Esophagus squamous epithelium (tissue), 5 donors: ENCODE results near the gene USP35. TPM values are rescaled to one million over a fixed set of nuclear protein-coding genes. Genes with fewer than 3 reads are reported as not detected.

Source experiments
- DNase-seq: peaks from one replicate; lab custom pipeline; 2025; lab: John Stamatoyannopoulos, UW
- H3K27ac ChIP-seq, 4 donors: fragments of 200-600 bp; sonication (generic); one replicate each; pipeline ENCODE4 v1.5.1; 2016 to 2019; ENCODE audit warnings: mild to moderate bottlenecking in 1 of 4
- H3K27me3 ChIP-seq, 4 donors: fragments of 200-600 bp; sonication (generic); 1 replicate in 3 of 4; 2 replicates in 1 of 4; pipeline versions ENCODE4 v1.5.1 to v1.6.0; 2017 to 2021; ENCODE audit warnings: antibody characterized with exemption in 1 of 4
- H3K36me3 ChIP-seq, 3 donors: fragments of 200-600 bp; sonication (generic); one replicate each; pipeline ENCODE4 v1.5.1; 2016 to 2019
- H3K4me1 ChIP-seq, 3 donors: fragments of 200-600 bp; sonication (generic); one replicate each; pipeline ENCODE4 v1.5.1; 2017 to 2019
- H3K4me3 ChIP-seq, 4 donors: fragments of 200-600 bp; sonication (generic); 1 replicate in 3 of 4; 2 replicates in 1 of 4; pipeline ENCODE4 v1.5.1; 2016 to 2019; ENCODE audit warnings: mild to moderate bottlenecking in 2 of 4, moderate library complexity in 1 of 4
- H3K9me3 ChIP-seq, 3 donors: fragments of 200-600 bp; sonication (generic); one replicate each; pipeline ENCODE4 v1.5.1; 2016 to 2019
- CTCF ChIP-seq, 6 experiments: fragments of 450-650 bp in 4 of 6; fragments of 200-600 bp in 2 of 6; sonication (generic) in 2 of 6; IDR thresholded peaks; one replicate each; pipeline ENCODE4 v1.5.1; 2016 to 2019; ENCODE audit warnings: antibody characterized with exemption in 6 of 6, mild to moderate bottlenecking in 4 of 6, moderate library complexity in 4 of 6
- POLR2A ChIP-seq, 4 donors: fragments of 450-650 bp; IDR thresholded peaks; one replicate each; pipeline ENCODE4 v1.6.1; 2017; ENCODE audit warnings: antibody characterized with exemption in 4 of 4, mild to moderate bottlenecking in 4 of 4, moderate library complexity in 3 of 4
- WGBS, 2 donors: methylation state at CpG; one replicate each; pipeline ENCODE4 v1.1.5; 2018; 5-methylcytosine and 5-hydroxymethylcytosine counted together
- intact Hi-C: fragments of 100-400 bp; cut with DNase I; formaldehyde crosslinking; loops from one replicate; pipeline ENCODE4 v1.15.0; 2022
- total RNA-seq, 4 donors: library from RNA; depleted of rRNA; stranded (reverse); fragments of >200 nt; gene quantifications; one replicate each; pipeline ENCODE4 v1.1.0, GENCODE V29; 2016
- donor health status: DM: yes; HTN: yes; CAD: no.

USP35 gene
- total RNA-seq, 4 donors from 2014 or later: 4.5 to 7.0 (median 6.1) TPM

GRCh38 chr11:78259777-78260487 lies 71.2 kb downstream of the USP35 start:
- Histone ChIP-seq H3K27me3 (no peaks in the 10 kb centered on the region), H3K4me3 (no peak overlapping the region), H3K36me3 (no peaks in the 10 kb centered on the region), H3K9me3 (no peaks in the 10 kb centered on the region), H3K4me1 (peaks cover 0 to 22% (median 11%) of the 10 kb centered on the region in 3 donors), H3K27ac (no peak overlapping the region)
- intact Hi-C loops: no loop called here
- 80 to 82% methylated on average over 8 of the region's 8 CpGs for WGBS, 2 donors
- no peak for DNase-seq
- TF ChIP-seq POLR2A (IDR thresholded peaks at IDR 0.05) (no peak), CTCF (IDR thresholded peaks at IDR 0.05) (no peak)

GRCh38 chr11:78261367-78261766 lies 72.6 kb downstream of the USP35 start:
- 65 to 86% methylated on average over 4 of the region's 4 CpGs for WGBS, 2 donors
- DNase-seq: no peak

GRCh38 chr11:78261828-78262227 lies 73.1 kb downstream of the USP35 start:
- H3K27ac ChIP-seq: no peak overlapping the region
- H3K4me3 ChIP-seq: no peak overlapping the region
- DNase-seq: no peak
- no peaks in the 10 kb centered on the region for H3K9me3 ChIP-seq
- TF ChIP-seq POLR2A (IDR thresholded peaks at IDR 0.05): no peak
- TF ChIP-seq CTCF (IDR thresholded peaks at IDR 0.05): no peak
- intact Hi-C loops: no loop called here
- H3K36me3 ChIP-seq: no peaks in the 10 kb centered on the region
- H3K27me3 ChIP-seq: no peaks in the 10 kb centered on the region
- 88 to 90% methylated on average over 4 of the region's 4 CpGs for WGBS, 2 donors
- H3K4me1 ChIP-seq: peaks cover 0 to 15% (median 6%) of the 10 kb centered on the region in 3 donors

More at GRCh38 chr11:78261367-78261766, 72.6 kb downstream of the USP35 start:
- no peak for TF ChIP-seq POLR2A (IDR thresholded peaks at IDR 0.05)
- TF ChIP-seq CTCF (IDR thresholded peaks at IDR 0.05): no peak
- Histone ChIP-seq H3K4me3 (no peak overlapping the region), H3K27me3 (no peaks in the 10 kb centered on the region), H3K36me3 (no peaks in the 10 kb centered on the region), H3K27ac (no peak overlapping the region), H3K9me3 (no peaks in the 10 kb centered on the region), H3K4me1 (peaks cover 0 to 15% (median 10%) of the 10 kb centered on the region in 3 donors)
- intact Hi-C loops: no loop called here

GRCh38 chr11:78262238-78262637 lies 73.5 kb downstream of the USP35 start:
- DNase-seq: no peak
- no peak for TF ChIP-seq POLR2A (IDR thresholded peaks at IDR 0.05)
- no peak for TF ChIP-seq CTCF (IDR thresholded peaks at IDR 0.05)
- no peak overlapping the region for H3K4me3 ChIP-seq
- 75 to 79% methylated on average over 4 to 5 of the region's 5 CpGs for WGBS, 2 donors
- no peaks in the 10 kb centered on the region for H3K27me3 ChIP-seq
- H3K4me1 ChIP-seq: peaks cover 0 to 14% (median 3%) of the 10 kb centered on the region in 3 donors
- no peak overlapping the region for H3K27ac ChIP-seq
- no peaks in the 10 kb centered on the region for H3K9me3 ChIP-seq
- no peaks in the 10 kb centered on the region for H3K36me3 ChIP-seq
- intact Hi-C loops: no loop called here

- Histone ChIP-seq H3K27me3 (no peaks in the 10 kb centered on the region), H3K27ac (no peak overlapping the region), H3K36me3 (no peaks in the 10 kb centered on the region), H3K4me1 (peaks cover 0 to 9% (median 0%) of the 10 kb centered on the region in 3 donors), H3K4me3 (no peak overlapping the region), H3K9me3 (no peaks in the 10 kb centered on the region)
- TF ChIP-seq POLR2A (IDR thresholded peaks at IDR 0.05) (no peak), CTCF (IDR thresholded peaks at IDR 0.05) (no peak)
- intact Hi-C loops: no loop called here
- DNase-seq: no peak
Observed at GRCh38 chr11:78262691-78263090, 74.0 kb downstream of the USP35 start.

Other genes starting within 250 kb of the USP35 start
- 10 to 100 TPM; 12.8 to 21.9 (median 17.9) TPM for gene INTS4, start 194.3 kb upstream of the USP35 start, total RNA-seq
- gene KCTD14, start 165.6 kb upstream of the USP35 start, total RNA-seq: 1 to 10 TPM in 2 of 4 donors, under 1 TPM in 2; 0.49 to 7.7 (median 1.00) TPM
- gene THRSP, start 125.1 kb upstream of the USP35 start, total RNA-seq: not detected
- gene NDUFC2, start 109.1 kb upstream of the USP35 start, total RNA-seq: 10 to 100 TPM; 67.8 to 86.3 (median 76.0) TPM
- 10 to 100 TPM; 13.9 to 30.5 (median 27.3) TPM for gene ALG8, start 49.3 kb upstream of the USP35 start, total RNA-seq
- 10 to 100 TPM in 3 of 4 donors, 1 to 10 TPM in 1; 9.7 to 16.0 (median 11.3) TPM for gene KCTD21, start 293 bp upstream of the USP35 start, total RNA-seq
- 10 to 100 TPM in 2 of 4 donors, 1 to 10 TPM in 2; 4.6 to 23.7 (median 11.2) TPM for gene GAB2, start 228.9 kb downstream of the USP35 start, total RNA-seq